Tibial nerve (tissue), 4 donors: Measurements from ENCODE around the gene FEZF1. TPM values are rescaled to one million over a fixed set of nuclear protein-coding genes. Genes with fewer than 3 reads are reported as not detected.

Experiments
- DNase-seq, 2 donors: peaks; one replicate each; pipeline ENCODE4 v3.0.0-alpha.2; 2019; ENCODE audit warnings: low spot score in 2 of 2
- H3K27ac ChIP-seq, 4 donors: fragments of 200-600 bp; sonication (generic) in 3 of 4; one replicate each; pipeline ENCODE4 v1.5.1; 2017 to 2019; ENCODE audit warnings: mild to moderate bottlenecking in 1 of 4
- H3K27me3 ChIP-seq, 2 donors: fragments of 200-600 bp; sonication (generic) in 1 of 2; one replicate each; pipeline versions ENCODE4 v1.5.1 to v1.6.0; 2017 to 2019
- H3K36me3 ChIP-seq, 3 donors: fragments of 200-600 bp; sonication (generic); one replicate each; pipeline ENCODE4 v1.5.1; 2018 to 2019
- H3K4me1 ChIP-seq, 4 donors: fragments of 200-600 bp; sonication (generic) in 3 of 4; one replicate each; pipeline ENCODE4 v1.5.1; 2017 to 2019
- H3K4me3 ChIP-seq, 4 donors: fragments of 200-600 bp; sonication (generic) in 3 of 4; one replicate each; pipeline ENCODE4 v1.5.1; 2017 to 2019; ENCODE audit warnings: mild to moderate bottlenecking in 1 of 4, moderate library complexity in 1 of 4
- H3K9me3 ChIP-seq, 4 donors: fragments of 200-600 bp; sonication (generic) in 3 of 4; one replicate each; pipeline ENCODE4 v1.5.1; 2017 to 2019
- EP300 ChIP-seq, 2 donors: sonication (generic); formaldehyde crosslinking; IDR thresholded peaks; one replicate each; pipeline ENCODE4 v1.6.1; 2017; ENCODE audit warnings: antibody characterized with exemption in 2 of 2, mild to moderate bottlenecking in 1 of 2
- POLR2A ChIP-seq, 2 donors: fragments of 450-650 bp; IDR thresholded peaks; one replicate each; pipeline ENCODE4 v1.6.1; 2017; ENCODE audit warnings: antibody characterized with exemption in 2 of 2, mild to moderate bottlenecking in 2 of 2, moderate library complexity in 2 of 2
- WGBS, 2 donors: methylation state at CpG; one replicate each; pipeline ENCODE4 v1.1.5; 2018; 5-methylcytosine and 5-hydroxymethylcytosine counted together
- total RNA-seq, 4 donors: library from RNA; depleted of rRNA; stranded (reverse); fragments of >200 nt; gene quantifications; one replicate each; pipeline ENCODE4 v1.1.0, GENCODE V29; 2016
- TF ChIP-seq, protein P1 (sequence below), 5 experiments: fragments of 200-600 bp in 3 of 5; fragments of 450-650 bp in 2 of 5; sonication (generic) in 3 of 5; IDR thresholded peaks; one replicate each; pipeline ENCODE4 v1.5.1; 2016 to 2019; ENCODE audit warnings: antibody characterized with exemption in 5 of 5, mild to moderate bottlenecking in 3 of 5, moderate library complexity in 2 of 5

Gene FEZF1
- total RNA-seq, 4 donors from 2014 or later = 0.22 TPM; not detected in 3

DNA sequence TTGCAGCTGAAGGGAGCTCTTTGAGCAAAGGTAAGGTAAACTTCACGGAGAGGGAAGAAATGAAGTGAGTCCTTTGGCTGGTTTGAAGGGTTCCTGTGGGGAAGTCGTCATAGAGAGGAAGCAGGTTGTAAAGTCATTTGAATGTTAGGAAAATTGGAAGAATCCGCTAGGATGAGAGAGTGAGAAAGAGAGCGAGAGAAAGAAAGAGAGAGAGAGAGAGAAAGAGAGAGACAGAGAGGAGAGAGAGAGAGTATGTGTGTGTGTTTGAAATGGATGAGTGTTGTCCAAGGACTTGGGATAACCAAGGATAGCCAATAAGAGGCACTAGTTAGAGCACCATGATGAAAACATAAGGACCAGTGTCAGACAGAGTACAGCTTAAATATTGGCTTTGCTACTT, 43.1 kb downstream of the FEZF1 start:
- Histone ChIP-seq H3K27me3 (no peaks in the 10 kb centered on the region), H3K27ac (no peak overlapping the region), H3K4me1 (no peaks in the 10 kb centered on the region), H3K9me3 (no peaks in the 10 kb centered on the region), H3K4me3 (no peak overlapping the region), H3K36me3 (no peaks in the 10 kb centered on the region)
- TF ChIP-seq, protein P1, sequence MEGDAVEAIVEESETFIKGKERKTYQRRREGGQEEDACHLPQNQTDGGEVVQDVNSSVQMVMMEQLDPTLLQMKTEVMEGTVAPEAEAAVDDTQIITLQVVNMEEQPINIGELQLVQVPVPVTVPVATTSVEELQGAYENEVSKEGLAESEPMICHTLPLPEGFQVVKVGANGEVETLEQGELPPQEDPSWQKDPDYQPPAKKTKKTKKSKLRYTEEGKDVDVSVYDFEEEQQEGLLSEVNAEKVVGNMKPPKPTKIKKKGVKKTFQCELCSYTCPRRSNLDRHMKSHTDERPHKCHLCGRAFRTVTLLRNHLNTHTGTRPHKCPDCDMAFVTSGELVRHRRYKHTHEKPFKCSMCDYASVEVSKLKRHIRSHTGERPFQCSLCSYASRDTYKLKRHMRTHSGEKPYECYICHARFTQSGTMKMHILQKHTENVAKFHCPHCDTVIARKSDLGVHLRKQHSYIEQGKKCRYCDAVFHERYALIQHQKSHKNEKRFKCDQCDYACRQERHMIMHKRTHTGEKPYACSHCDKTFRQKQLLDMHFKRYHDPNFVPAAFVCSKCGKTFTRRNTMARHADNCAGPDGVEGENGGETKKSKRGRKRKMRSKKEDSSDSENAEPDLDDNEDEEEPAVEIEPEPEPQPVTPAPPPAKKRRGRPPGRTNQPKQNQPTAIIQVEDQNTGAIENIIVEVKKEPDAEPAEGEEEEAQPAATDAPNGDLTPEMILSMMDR (IDR thresholded peaks at IDR 0.05) = no peak
- TF ChIP-seq POLR2A (IDR thresholded peaks at IDR 0.05) (no peak), EP300 (IDR thresholded peaks at IDR 0.05) (no peak)
- WGBS, 2 donors = 48 to 52% methylated on average over 4 of the region's 4 CpGs
- no peak for DNase-seq

DNA sequence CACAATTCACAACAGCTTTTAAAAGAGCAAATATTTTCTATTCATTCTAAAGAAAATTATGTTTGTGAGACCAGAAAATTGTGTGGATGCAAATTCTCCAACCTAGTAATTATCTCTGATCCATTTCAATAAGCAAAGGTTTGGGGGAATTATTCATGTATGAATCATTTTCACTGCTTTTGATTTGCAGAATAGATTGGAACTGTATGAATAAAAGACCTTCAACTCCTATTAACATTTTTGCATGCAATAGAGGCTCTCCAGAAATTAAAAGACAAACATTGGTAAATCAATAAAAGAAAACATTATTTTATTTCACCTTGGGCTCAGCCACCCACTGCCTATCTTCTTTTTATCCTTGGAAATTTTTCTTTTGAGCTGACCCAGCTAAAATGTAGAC, 43.5 kb downstream of the FEZF1 start:
- no peak for TF ChIP-seq EP300 (IDR thresholded peaks at IDR 0.05)
- TF ChIP-seq, protein P1 (IDR thresholded peaks at IDR 0.05) = no peak
- TF ChIP-seq POLR2A (IDR thresholded peaks at IDR 0.05) = no peak
- H3K36me3 ChIP-seq = no peaks in the 10 kb centered on the region
- no peak overlapping the region for H3K4me3 ChIP-seq
- no peak overlapping the region for H3K27ac ChIP-seq
- no peaks in the 10 kb centered on the region for H3K9me3 ChIP-seq
- H3K27me3 ChIP-seq = no peaks in the 10 kb centered on the region
- H3K4me1 ChIP-seq = no peaks in the 10 kb centered on the region
- no peak for DNase-seq

DNA sequence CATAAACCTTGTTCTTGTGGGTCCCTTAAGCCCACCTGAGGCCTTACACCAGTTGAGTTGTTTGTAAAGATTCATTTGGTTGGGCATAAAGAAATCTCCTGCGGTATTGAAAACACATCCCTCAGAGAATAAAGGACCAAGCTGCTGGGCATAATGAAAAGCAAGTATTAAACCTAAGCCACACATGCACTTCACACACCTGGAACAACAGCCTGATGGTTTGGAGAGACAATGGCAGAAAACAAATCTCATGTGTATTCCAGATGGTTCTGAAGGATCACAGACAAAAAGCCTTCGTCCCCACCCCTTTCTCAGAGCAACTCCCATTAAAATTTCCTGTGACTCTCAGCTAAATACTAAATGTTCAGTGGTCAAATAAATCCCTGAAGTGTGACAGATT, 44.2 kb downstream of the FEZF1 start:
- Histone ChIP-seq H3K9me3 (no peaks in the 10 kb centered on the region), H3K4me1 (no peaks in the 10 kb centered on the region), H3K4me3 (no peak overlapping the region), H3K27me3 (no peaks in the 10 kb centered on the region), H3K27ac (no peak overlapping the region), H3K36me3 (no peaks in the 10 kb centered on the region)
- TF ChIP-seq EP300 (IDR thresholded peaks at IDR 0.05) (no peak), POLR2A (IDR thresholded peaks at IDR 0.05) (no peak)
- TF ChIP-seq, protein P1 (IDR thresholded peaks at IDR 0.05) = no peak
- DNase-seq = no peak
- 40 to 43% methylated on average over 2 of the region's 2 CpGs for WGBS, 2 donors

DNA sequence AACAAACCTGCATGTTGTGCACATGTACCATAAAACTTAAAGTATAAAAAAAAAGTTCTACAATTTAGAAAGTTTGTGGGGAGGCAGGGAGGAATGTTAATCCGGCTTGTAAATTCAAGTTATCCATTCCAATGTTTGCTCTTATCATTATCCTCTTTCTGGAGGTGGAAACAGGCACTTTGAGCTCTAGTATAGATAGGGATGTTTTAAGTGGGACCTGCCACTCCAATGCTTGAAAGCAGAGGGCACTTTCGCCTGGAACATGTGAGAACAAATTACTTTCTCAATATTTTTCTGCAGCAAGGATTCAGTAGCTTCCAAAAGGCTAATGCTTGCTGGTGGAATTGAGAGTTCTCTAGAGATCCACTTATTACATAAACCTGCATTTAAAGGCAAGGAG, 45.6 kb downstream of the FEZF1 start:
- no peaks in the 10 kb centered on the region for H3K9me3 ChIP-seq
- WGBS, 2 donors = 75 to 79% methylated on average over 2 of the region's 2 CpGs
- no peak for DNase-seq
- no peak overlapping the region for H3K27ac ChIP-seq
- H3K27me3 ChIP-seq = no peaks in the 10 kb centered on the region
- no peaks in the 10 kb centered on the region for H3K4me1 ChIP-seq
- H3K36me3 ChIP-seq = no peaks in the 10 kb centered on the region
- H3K4me3 ChIP-seq = no peak overlapping the region
- TF ChIP-seq, protein P1 (IDR thresholded peaks at IDR 0.05) = no peak
- TF ChIP-seq POLR2A (IDR thresholded peaks at IDR 0.05) (no peak), EP300 (IDR thresholded peaks at IDR 0.05) (no peak)

DNA sequence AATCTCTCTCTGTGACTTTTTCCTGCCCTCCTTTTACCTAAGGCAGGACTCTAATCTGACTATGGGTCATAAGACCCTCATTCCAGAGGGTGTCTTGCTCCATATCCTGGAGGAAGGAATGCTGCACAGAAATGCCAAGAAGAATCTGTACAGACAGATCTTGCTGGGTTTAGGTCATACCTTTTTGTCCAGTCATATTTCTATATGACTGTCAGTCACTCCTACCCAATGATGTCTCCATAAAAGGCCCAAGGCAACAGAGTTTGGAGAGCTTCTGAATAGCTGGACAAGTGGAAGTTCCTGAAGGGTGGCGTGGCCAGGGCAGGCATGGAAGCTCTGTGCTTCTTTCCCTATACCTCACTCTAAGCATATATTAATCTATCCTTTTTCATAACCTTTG, 47.5 kb downstream of the FEZF1 start:
- Histone ChIP-seq H3K4me1 (no peaks in the 10 kb centered on the region), H3K4me3 (no peak overlapping the region), H3K36me3 (no peaks in the 10 kb centered on the region), H3K27ac (no peak overlapping the region), H3K9me3 (no peaks in the 10 kb centered on the region), H3K27me3 (no peaks in the 10 kb centered on the region)
- no peak for DNase-seq
- WGBS, 2 donors = 69 to 76% methylated on average over 1 of the region's 1 CpG
- TF ChIP-seq, protein P1 (IDR thresholded peaks at IDR 0.05) = no peak
- TF ChIP-seq POLR2A (IDR thresholded peaks at IDR 0.05) = no peak
- no peak for TF ChIP-seq EP300 (IDR thresholded peaks at IDR 0.05)
